Tibial nerve (tissue), 4 donors: ENCODE data around the gene PTPRT.

Source experiments
- EP300 ChIP-seq, 2 donors: sonication (generic); formaldehyde crosslinking; IDR thresholded peaks; one replicate each; pipeline ENCODE4 v1.6.1; 2017; ENCODE audit warnings: antibody characterized with exemption in 2 of 2, mild to moderate bottlenecking in 1 of 2
- POLR2A ChIP-seq, 2 donors: fragments of 450-650 bp; IDR thresholded peaks; one replicate each; pipeline ENCODE4 v1.6.1; 2017; ENCODE audit warnings: antibody characterized with exemption in 2 of 2, mild to moderate bottlenecking in 2 of 2, moderate library complexity in 2 of 2
- TF ChIP-seq, protein P1 (sequence below), 5 experiments: fragments of 200-600 bp in 3 of 5; fragments of 450-650 bp in 2 of 5; sonication (generic) in 3 of 5; IDR thresholded peaks; one replicate each; pipeline ENCODE4 v1.5.1; 2016 to 2019; ENCODE audit warnings: antibody characterized with exemption in 5 of 5, mild to moderate bottlenecking in 3 of 5, moderate library complexity in 2 of 5

GRCh38 chr20:42613076-42613475 is 576.6 kb downstream of the PTPRT start:
- TF ChIP-seq, protein P1, sequence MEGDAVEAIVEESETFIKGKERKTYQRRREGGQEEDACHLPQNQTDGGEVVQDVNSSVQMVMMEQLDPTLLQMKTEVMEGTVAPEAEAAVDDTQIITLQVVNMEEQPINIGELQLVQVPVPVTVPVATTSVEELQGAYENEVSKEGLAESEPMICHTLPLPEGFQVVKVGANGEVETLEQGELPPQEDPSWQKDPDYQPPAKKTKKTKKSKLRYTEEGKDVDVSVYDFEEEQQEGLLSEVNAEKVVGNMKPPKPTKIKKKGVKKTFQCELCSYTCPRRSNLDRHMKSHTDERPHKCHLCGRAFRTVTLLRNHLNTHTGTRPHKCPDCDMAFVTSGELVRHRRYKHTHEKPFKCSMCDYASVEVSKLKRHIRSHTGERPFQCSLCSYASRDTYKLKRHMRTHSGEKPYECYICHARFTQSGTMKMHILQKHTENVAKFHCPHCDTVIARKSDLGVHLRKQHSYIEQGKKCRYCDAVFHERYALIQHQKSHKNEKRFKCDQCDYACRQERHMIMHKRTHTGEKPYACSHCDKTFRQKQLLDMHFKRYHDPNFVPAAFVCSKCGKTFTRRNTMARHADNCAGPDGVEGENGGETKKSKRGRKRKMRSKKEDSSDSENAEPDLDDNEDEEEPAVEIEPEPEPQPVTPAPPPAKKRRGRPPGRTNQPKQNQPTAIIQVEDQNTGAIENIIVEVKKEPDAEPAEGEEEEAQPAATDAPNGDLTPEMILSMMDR (IDR thresholded peaks at IDR 0.05), result no peak
- TF ChIP-seq POLR2A (IDR thresholded peaks at IDR 0.05) (no peak), EP300 (IDR thresholded peaks at IDR 0.05) (no peak)
